Pancreas (tissue), 10 donors: ENCODE results near the gene MAP2K7. TPM values are rescaled to one million over a fixed set of nuclear protein-coding genes. Genes with fewer than 3 reads are reported as not detected.
A peak's percentile ranks its signal among the peaks of the same experiment; 100 is the strongest.

Experiments used
- ATAC-seq, 4 donors: fragments of 200-7000 bp; cut with Tn5 transposase; one replicate each; pipeline versions ENCODE4 v1.8.0 to v1.9.1; 2020; ENCODE audit warnings: mild to moderate bottlenecking in 4 of 4, moderate library complexity in 4 of 4
- DNase-seq, 6 donors: peaks; one replicate each; pipeline ENCODE4 v3.0.0-alpha.2; 2020
- FAIRE-seq: peaks from 2 replicates; lab custom pipeline; 2012; peaks lifted over from hg19 to GRCh38; lab: Jason Lieb, UNC
- H3K27ac ChIP-seq, 4 donors: fragments of 200-600 bp; sonication (generic); 1 replicate in 3 of 4; 2 replicates in 1 of 4; pipeline versions ENCODE4 v1.5.0 to v1.8.0; 2020
- H3K27me3 ChIP-seq, 4 donors: fragments of 200-600 bp; one replicate each; pipeline ENCODE4 v1.8.0; 2021
- H3K36me3 ChIP-seq, 3 donors: fragments of 200-600 bp; sonication (generic) in 1 of 3; one replicate each; pipeline versions ENCODE4 v1.5.0 to v1.8.0; 2020 to 2021
- H3K4me1 ChIP-seq, 3 donors: fragments of 200-600 bp; one replicate each; pipeline ENCODE4 v1.8.0; 2021
- H3K4me3 ChIP-seq, 4 donors: fragments of 200-600 bp; sonication (generic) in 2 of 4; one replicate each; pipeline versions ENCODE4 v1.5.0 to v1.8.0; 2020 to 2021
- H3K9me3 ChIP-seq, 4 donors: fragments of 200-600 bp; one replicate each; pipeline ENCODE4 v1.8.0; 2021
- WGBS, 2 donors: extraction: QIAGEN DNeasy Blood & Tissue Kit; methylation state at CpG; one replicate each; pipeline ENCODE4 v1.1.7; 2013; 5-methylcytosine and 5-hydroxymethylcytosine counted together
- intact Hi-C, 3 donors: fragments of 100-400 bp; cut with DNase I; formaldehyde crosslinking; loops; one replicate each; pipeline versions ENCODE4 v1.11.1 to v1.14.2; 2022
- polyA plus RNA-seq, 2 donors: library from polyadenylated mRNA; stranded (reverse); fragments of 200-250 nt; gene quantifications; one replicate each; pipeline ENCODE4 v1.2.3, GENCODE V29; 2013
- total RNA-seq, 6 donors: library from RNA; stranded (reverse); fragmentation: NEBNext Ultra II Directional in 4 of 6; extraction: Animal tissue kit (Norgen Biotek cat#: 25700) in 4 of 6; gene quantifications; one replicate each; pipeline versions ENCODE4 v1.2.1 to v1.2.4, GENCODE V29; 2021 to 2023
- TF ChIP-seq, protein P1 (sequence below), 4 donors: fragments of 200-600 bp; sonication (generic) in 3 of 4; IDR thresholded peaks; one replicate each; pipeline versions ENCODE4 v1.5.0 to v1.8.0; 2021; ENCODE audit warnings: antibody characterized with exemption in 4 of 4
- donor health status: healthy with polysubstance abuse.
- donor health status: DM: no; HTN: no; CAD: no; lungs with moderate emphysema.
- donor health status: DM: no; HTN: no; CAD: no.
- donor health status: control.
- donor health status: control.
- donor health status: Bipolar disorder and iron deficiency.
- donor health status: DM: yes; HTN: yes; CAD: no.
- donor health status: DM: no; HTN: no; CAD: no.
- donor health status: DM: no; HTN: no; CAD: no.
- donor health status: DM: yes; HTN: yes; CAD: no.

The MAP2K7 gene
- total and polyA plus RNA-seq, 8 donors: 13.9 to 45.3 (median 16.9) TPM

GRCh38 chr19:7913652-7914051 is 10.0 kb downstream of the MAP2K7 start:
- no peak overlapping the region for H3K27ac ChIP-seq
- H3K4me1 ChIP-seq: peaks cover 0 to 18% (median 6%) of the 10 kb centered on the region in 3 donors
- WGBS, 2 donors: 87 to 90% methylated on average over 10 of the region's 10 CpGs
- no peaks in the 10 kb centered on the region for H3K9me3 ChIP-seq
- H3K36me3 ChIP-seq: peaks cover 4 to 29% (median 22%) of the 10 kb centered on the region in 3 donors
- TF ChIP-seq, protein P1, sequence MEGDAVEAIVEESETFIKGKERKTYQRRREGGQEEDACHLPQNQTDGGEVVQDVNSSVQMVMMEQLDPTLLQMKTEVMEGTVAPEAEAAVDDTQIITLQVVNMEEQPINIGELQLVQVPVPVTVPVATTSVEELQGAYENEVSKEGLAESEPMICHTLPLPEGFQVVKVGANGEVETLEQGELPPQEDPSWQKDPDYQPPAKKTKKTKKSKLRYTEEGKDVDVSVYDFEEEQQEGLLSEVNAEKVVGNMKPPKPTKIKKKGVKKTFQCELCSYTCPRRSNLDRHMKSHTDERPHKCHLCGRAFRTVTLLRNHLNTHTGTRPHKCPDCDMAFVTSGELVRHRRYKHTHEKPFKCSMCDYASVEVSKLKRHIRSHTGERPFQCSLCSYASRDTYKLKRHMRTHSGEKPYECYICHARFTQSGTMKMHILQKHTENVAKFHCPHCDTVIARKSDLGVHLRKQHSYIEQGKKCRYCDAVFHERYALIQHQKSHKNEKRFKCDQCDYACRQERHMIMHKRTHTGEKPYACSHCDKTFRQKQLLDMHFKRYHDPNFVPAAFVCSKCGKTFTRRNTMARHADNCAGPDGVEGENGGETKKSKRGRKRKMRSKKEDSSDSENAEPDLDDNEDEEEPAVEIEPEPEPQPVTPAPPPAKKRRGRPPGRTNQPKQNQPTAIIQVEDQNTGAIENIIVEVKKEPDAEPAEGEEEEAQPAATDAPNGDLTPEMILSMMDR (IDR thresholded peaks at IDR 0.05): no peak
- DNase-seq: no peak
- intact Hi-C loops: no loop called here
- no peak overlapping the region for H3K4me3 ChIP-seq
- no peak for FAIRE-seq
- peaks cover 0 to 6% (median 0%) of the 10 kb centered on the region in 4 donors for H3K27me3 ChIP-seq
- no peak for ATAC-seq

- no peak for FAIRE-seq
- H3K27me3 ChIP-seq: peaks cover 0 to 6% (median 0%) of the 10 kb centered on the region in 4 donors
- ATAC-seq: no peak
- no peak overlapping the region for H3K27ac ChIP-seq
- H3K36me3 ChIP-seq: peaks cover 4 to 29% (median 22%) of the 10 kb centered on the region in 3 donors
- peaks cover 0 to 18% (median 6%) of the 10 kb centered on the region in 3 donors for H3K4me1 ChIP-seq
- DNase-seq: peak in 1 of 6 donors; percentile 30
- WGBS, 2 donors: 50 to 52% methylated on average over 12 of the region's 12 CpGs
- H3K9me3 ChIP-seq: no peaks in the 10 kb centered on the region
- H3K4me3 ChIP-seq: no peak overlapping the region
- intact Hi-C loops: no loop called here
- TF ChIP-seq, protein P1 (IDR thresholded peaks at IDR 0.05): no peak
Observed at GRCh38 chr19:7914099-7914498, 10.4 kb downstream of the MAP2K7 start.

GRCh38 chr19:7914598-7915045 is 10.9 kb downstream of the MAP2K7 start, which contains the start of gene TGFBR3L:
Gene TGFBR3L, plus strand, starts transcription at chr19:7914830.
- 34 to 36% methylated on average over 12 of the region's 12 CpGs for WGBS, 2 donors
- Histone ChIP-seq H3K27me3 (peaks cover 0 to 6% (median 0%) of the 10 kb centered on the region in 4 donors), H3K27ac (no peak within 1 kb of the TSS), H3K36me3 (peaks cover 4 to 29% (median 22%) of the 10 kb centered on the region in 3 donors), H3K4me3 (no peak within 1 kb of the TSS), H3K9me3 (no peaks in the 10 kb centered on the region), H3K4me1 (peaks cover 0 to 18% (median 6%) of the 10 kb centered on the region in 3 donors)
- TF ChIP-seq, protein P1 (IDR thresholded peaks at IDR 0.05): no peak
- intact Hi-C loops: no loop called here
- no peak for FAIRE-seq
- peak in 4 of 6 donors; percentile 8 to 82 (median 34) for DNase-seq
- peak in 2 of 4 donors; percentile 1 to 3 for ATAC-seq

GRCh38 chr19:7915250-7916102 is 11.8 kb downstream of the MAP2K7 start:
- no peak for ATAC-seq
- peak overlapping the region in 1 of 4 donors; percentile 38 for H3K4me3 ChIP-seq
- H3K9me3 ChIP-seq: no peaks in the 10 kb centered on the region
- peaks cover 4 to 23% (median 19%) of the 10 kb centered on the region in 3 donors for H3K36me3 ChIP-seq
- peak in 3 of 6 donors; percentile 5 to 33 (median 13) for DNase-seq
- no peak overlapping the region for H3K27ac ChIP-seq
- TF ChIP-seq, protein P1 (IDR thresholded peaks at IDR 0.05): no peak
- intact Hi-C loops: no loop called here
- H3K4me1 ChIP-seq: peaks cover 0 to 18% (median 6%) of the 10 kb centered on the region in 3 donors
- H3K27me3 ChIP-seq: peaks cover 0 to 6% (median 0%) of the 10 kb centered on the region in 4 donors
- no peak for FAIRE-seq
- 37 to 51% methylated on average over 21 to 24 of the region's 24 CpGs for WGBS, 2 donors
